GM19238 (cell line): ENCODE results near the gene ZNF467.

Experiments used
- DNase-seq: peaks from one replicate; pipeline ENCODE4 v3.0.0; 2011; ENCODE audit warnings: low spot score; ENCODE audit not compliant: insufficient read length

ZNF467 gene

GRCh38 chr7:149773446-149774236 lies at the start of gene ZNF467:
TSS of gene ZNF467 (minus strand) at chr7:149773588. CDS start at chr7:149771032, 2,556 bp downstream.
- no peak for DNase-seq

GRCh38 chr7:149822353-149822943 lies 49.1 kb upstream of the ZNF467 start:
- DNase-seq, result no peak

- DNase-seq, result no peak
These were observed 48.1 kb upstream of the ZNF467 start for GRCh38 chr7:149821191-149822148.

GRCh38 chr7:149820622-149821190 lies 47.3 kb upstream of the ZNF467 start:
- DNase-seq, result no peak

- no peak for DNase-seq
These were observed 46.6 kb upstream of the ZNF467 start for GRCh38 chr7:149819961-149820340.

GRCh38 chr7:149819141-149819960 lies 46.0 kb upstream of the ZNF467 start:
- DNase-seq, result no peak

- DNase-seq, result no peak
These were observed 45.1 kb upstream of the ZNF467 start for GRCh38 chr7:149818536-149818840.

- no peak for DNase-seq
These were observed 44.6 kb upstream of the ZNF467 start for GRCh38 chr7:149817836-149818535.

- no peak for DNase-seq
These were observed 43.9 kb upstream of the ZNF467 start for GRCh38 chr7:149817301-149817771.

GRCh38 chr7:149816794-149817193 lies 43.4 kb upstream of the ZNF467 start:
- no peak for DNase-seq

GRCh38 chr7:149816267-149816751 lies 42.9 kb upstream of the ZNF467 start:
- no peak for DNase-seq

- DNase-seq, result no peak
These were observed 42.4 kb upstream of the ZNF467 start for GRCh38 chr7:149815661-149816266.

GRCh38 chr7:149815121-149815520 lies 41.7 kb upstream of the ZNF467 start:
- no peak for DNase-seq

GRCh38 chr7:149814494-149814893 lies 41.1 kb upstream of the ZNF467 start:
- no peak for DNase-seq

GRCh38 chr7:149813254-149814035 lies 40.1 kb upstream of the ZNF467 start:
- DNase-seq, result no peak

- no peak for DNase-seq
These were observed 38.6 kb upstream of the ZNF467 start for GRCh38 chr7:149811831-149812490.

GRCh38 chr7:149811221-149811620 lies 37.8 kb upstream of the ZNF467 start:
- no peak for DNase-seq

GRCh38 chr7:149809215-149809614 lies 35.8 kb upstream of the ZNF467 start:
- no peak for DNase-seq
